Keratinocyte (primary cell): ENCODE results near the gene TRPM2.

Experiments used
- EZH2 ChIP-seq: IDR thresholded peaks from one replicate; pipeline ENCODE4 v1.6.1; 2012; ENCODE audit warnings: inconsistent platforms, mild to moderate bottlenecking, low read length, moderate library complexity
- TF ChIP-seq, protein P1 (sequence below), 3 experiments: IDR thresholded peaks in 1 of 3; conservative IDR thresholded peaks in 1 of 3; optimal IDR thresholded peaks in 1 of 3; 2 replicates in 2 of 3; 3 replicates in 1 of 3; pipeline versions ENCODE3 to v1.5.1; 2011; ENCODE audit warnings: low read length in 3 of 3, mild to moderate bottlenecking in 3 of 3, moderate library complexity in 2 of 3, control low read depth in 1 of 3, inconsistent platforms in 1 of 3; ENCODE audit not compliant: insufficient read depth in 2 of 3; ENCODE audit errors: extremely low read depth in 1 of 3

DNA sequence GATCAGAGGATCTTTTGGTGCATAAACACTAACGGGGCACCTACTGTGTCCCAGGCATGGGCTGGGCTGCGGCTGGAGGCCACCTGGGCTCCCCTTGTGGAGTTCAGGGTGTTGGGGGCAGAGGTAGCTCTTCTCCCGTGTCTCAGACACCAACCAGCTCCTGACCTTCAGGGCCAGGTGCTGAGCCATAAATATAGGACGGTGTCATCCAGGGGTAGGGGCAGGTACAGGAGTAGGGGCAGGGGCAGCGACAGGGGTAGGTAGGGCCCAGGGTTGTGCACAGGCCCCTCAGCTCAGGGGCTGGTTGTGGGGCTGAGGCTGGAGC, 83.9 kb downstream of the TRPM2 start:
- TF ChIP-seq EZH2 = no peak
- TF ChIP-seq, protein P1, sequence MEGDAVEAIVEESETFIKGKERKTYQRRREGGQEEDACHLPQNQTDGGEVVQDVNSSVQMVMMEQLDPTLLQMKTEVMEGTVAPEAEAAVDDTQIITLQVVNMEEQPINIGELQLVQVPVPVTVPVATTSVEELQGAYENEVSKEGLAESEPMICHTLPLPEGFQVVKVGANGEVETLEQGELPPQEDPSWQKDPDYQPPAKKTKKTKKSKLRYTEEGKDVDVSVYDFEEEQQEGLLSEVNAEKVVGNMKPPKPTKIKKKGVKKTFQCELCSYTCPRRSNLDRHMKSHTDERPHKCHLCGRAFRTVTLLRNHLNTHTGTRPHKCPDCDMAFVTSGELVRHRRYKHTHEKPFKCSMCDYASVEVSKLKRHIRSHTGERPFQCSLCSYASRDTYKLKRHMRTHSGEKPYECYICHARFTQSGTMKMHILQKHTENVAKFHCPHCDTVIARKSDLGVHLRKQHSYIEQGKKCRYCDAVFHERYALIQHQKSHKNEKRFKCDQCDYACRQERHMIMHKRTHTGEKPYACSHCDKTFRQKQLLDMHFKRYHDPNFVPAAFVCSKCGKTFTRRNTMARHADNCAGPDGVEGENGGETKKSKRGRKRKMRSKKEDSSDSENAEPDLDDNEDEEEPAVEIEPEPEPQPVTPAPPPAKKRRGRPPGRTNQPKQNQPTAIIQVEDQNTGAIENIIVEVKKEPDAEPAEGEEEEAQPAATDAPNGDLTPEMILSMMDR (optimal IDR thresholded peaks at IDR 0.05 in 1 of 3, IDR thresholded peaks at IDR 0.05 in 1 of 3, conservative IDR thresholded peaks at IDR 0.05 in 1 of 3; ENCODE audit: extremely low read depth in 1 of 3, insufficient read depth in 2 of 3, low read length in 3 of 3) = no peak
